ENCODE data around the gene GPANK1.

GPANK1 gene

GRCh38 chr6:31687321-31687720 is 22.5 kb upstream of the GPANK1 start:
- no peak for TF ChIP-seq TAF1 (IDR thresholded peaks at IDR 0.05; ENCODE audit: borderline replicate concordance, insufficient read depth, low read length)
- no peak for TF ChIP-seq FOXP2 (optimal IDR thresholded peaks at IDR 0.05; ENCODE audit: borderline replicate concordance, extremely low read depth, extremely low read length, insufficient read depth)
- TF ChIP-seq SIN3A (IDR thresholded peaks at IDR 0.05; ENCODE audit: borderline replicate concordance, insufficient read depth, low read length), result no peak
- no peak for TF ChIP-seq POLR2AphosphoS5 (IDR thresholded peaks at IDR 0.05; ENCODE audit: low read depth, low read length)
- no peak for TF ChIP-seq REST (IDR thresholded peaks at IDR 0.05; ENCODE audit: insufficient read depth in 1 of 2, low read depth in 2 of 2, low read length in 2 of 2)

GRCh38 chr6:31686483-31686882 is 21.7 kb upstream of the GPANK1 start:
- no peak for TF ChIP-seq TAF1 (IDR thresholded peaks at IDR 0.05; ENCODE audit: borderline replicate concordance, insufficient read depth, low read length)
- TF ChIP-seq POLR2AphosphoS5 (IDR thresholded peaks at IDR 0.05; ENCODE audit: low read depth, low read length), result no peak
- TF ChIP-seq SIN3A (IDR thresholded peaks at IDR 0.05; ENCODE audit: borderline replicate concordance, insufficient read depth, low read length), result no peak
- no peak for TF ChIP-seq REST (IDR thresholded peaks at IDR 0.05; ENCODE audit: insufficient read depth in 1 of 2, low read depth in 2 of 2, low read length in 2 of 2)
- no peak for TF ChIP-seq FOXP2 (optimal IDR thresholded peaks at IDR 0.05; ENCODE audit: borderline replicate concordance, extremely low read depth, extremely low read length, insufficient read depth)

GRCh38 chr6:31683591-31683990 is 18.8 kb upstream of the GPANK1 start:
- TF ChIP-seq POLR2AphosphoS5 (IDR thresholded peaks at IDR 0.05; ENCODE audit: low read depth, low read length) (no peak), TAF1 (IDR thresholded peaks at IDR 0.05; ENCODE audit: borderline replicate concordance, insufficient read depth, low read length) (no peak), REST (IDR thresholded peaks at IDR 0.05; ENCODE audit: insufficient read depth in 1 of 2, low read depth in 2 of 2, low read length in 2 of 2) (no peak), FOXP2 (optimal IDR thresholded peaks at IDR 0.05; ENCODE audit: borderline replicate concordance, extremely low read depth, extremely low read length, insufficient read depth) (no peak), SIN3A (IDR thresholded peaks at IDR 0.05; ENCODE audit: borderline replicate concordance, insufficient read depth, low read length) (no peak)

- TF ChIP-seq POLR2AphosphoS5 (IDR thresholded peaks at IDR 0.05; ENCODE audit: low read depth, low read length) (no peak), TAF1 (IDR thresholded peaks at IDR 0.05; ENCODE audit: borderline replicate concordance, insufficient read depth, low read length) (no peak), FOXP2 (optimal IDR thresholded peaks at IDR 0.05; ENCODE audit: borderline replicate concordance, extremely low read depth, extremely low read length, insufficient read depth) (no peak), SIN3A (IDR thresholded peaks at IDR 0.05; ENCODE audit: borderline replicate concordance, insufficient read depth, low read length) (no peak), REST (IDR thresholded peaks at IDR 0.05; ENCODE audit: insufficient read depth in 1 of 2, low read depth in 2 of 2, low read length in 2 of 2) (no peak)
Observed at GRCh38 chr6:31681135-31681671, 16.4 kb upstream of the GPANK1 start.
